Glutamatergic neuron (in vitro differentiated cells): ENCODE results near the gene ARSG. TPM values are rescaled to one million over a fixed set of nuclear protein-coding genes. Genes with fewer than 3 reads are reported as not detected.

ENCODE experiments used
- DNase-seq: peaks from one replicate; pipeline ENCODE4 v3.0.0; 2022
- H3K27ac Mint-ChIP-seq: one replicate; pipeline ENCODE4 v1.8.0; 2020; ENCODE audit warnings: mild to moderate bottlenecking, mixed read lengths, inconsistent platforms; ENCODE audit not compliant: unreplicated experiment
- H3K27me3 Mint-ChIP-seq: one replicate; pipeline ENCODE4 v1.8.0; 2020; ENCODE audit warnings: mild to moderate bottlenecking, moderate library complexity, mixed read lengths, inconsistent platforms; ENCODE audit not compliant: unreplicated experiment
- H3K36me3 Mint-ChIP-seq: one replicate; pipeline ENCODE4 v1.8.0; 2020; ENCODE audit warnings: mild to moderate bottlenecking, mixed read lengths, inconsistent platforms; ENCODE audit not compliant: unreplicated experiment
- H3K4me1 Mint-ChIP-seq: one replicate; pipeline ENCODE4 v1.8.0; 2020; ENCODE audit warnings: mild to moderate bottlenecking, low read depth, mixed read lengths, inconsistent platforms; ENCODE audit not compliant: unreplicated experiment
- H3K4me3 Mint-ChIP-seq: one replicate; pipeline ENCODE4 v1.8.0; 2020; ENCODE audit warnings: mild to moderate bottlenecking, mixed read lengths, inconsistent platforms; ENCODE audit not compliant: unreplicated experiment
- H3K9me3 Mint-ChIP-seq: one replicate; pipeline ENCODE4 v1.8.0; 2020; ENCODE audit warnings: mild to moderate bottlenecking, moderate library complexity, mixed read lengths, inconsistent platforms; ENCODE audit not compliant: unreplicated experiment
- CTCF ChIP-seq: fragments of 200-600 bp; sonication (generic); IDR thresholded peaks from one replicate; pipeline ENCODE4 v1.5.0; 2021; ENCODE audit not compliant: partially characterized antibody, unreplicated experiment
- total RNA-seq: library from RNA; stranded (reverse); fragmentation: NEBNext Ultra II Directional; extraction: Animal tissue kit (Norgen Biotek cat#: 25700); gene quantifications from one replicate; pipeline ENCODE4 v1.2.1, GENCODE V29; 2021; ENCODE audit not compliant: unreplicated experiment

Gene ARSG
- total RNA-seq, 1 donor from 2014 or later = 1.9 TPM

- peaks cover 1% of the 10 kb centered on the region for H3K27me3 Mint-ChIP-seq
- H3K9me3 Mint-ChIP-seq = peaks cover 4% of the 10 kb centered on the region
- peaks cover 7% of the 10 kb centered on the region for H3K4me1 Mint-ChIP-seq
- no peak for TF ChIP-seq CTCF
- no peaks in the 10 kb centered on the region for H3K36me3 Mint-ChIP-seq
- no peak for DNase-seq
- no peak overlapping the region for H3K27ac Mint-ChIP-seq
- no peak overlapping the region for H3K4me3 Mint-ChIP-seq
These were observed 92.4 kb downstream of the ARSG start for GRCh38 chr17:68383443-68384321.

GRCh38 chr17:68384471-68384870 is 93.2 kb downstream of the ARSG start:
- Mint-ChIP-seq H3K27ac (no peak overlapping the region), H3K4me1 (peaks cover 7% of the 10 kb centered on the region), H3K27me3 (peaks cover 1% of the 10 kb centered on the region), H3K36me3 (no peaks in the 10 kb centered on the region), H3K4me3 (no peak overlapping the region), H3K9me3 (peaks cover 4% of the 10 kb centered on the region)
- TF ChIP-seq CTCF = no peak
- no peak for DNase-seq

GRCh38 chr17:68384941-68385340 is 93.6 kb downstream of the ARSG start:
- DNase-seq = no peak
- Mint-ChIP-seq H3K27me3 (peaks cover 1% of the 10 kb centered on the region), H3K9me3 (peaks cover 4% of the 10 kb centered on the region), H3K36me3 (no peaks in the 10 kb centered on the region), H3K27ac (no peak overlapping the region), H3K4me1 (peaks cover 7% of the 10 kb centered on the region), H3K4me3 (no peak overlapping the region)
- TF ChIP-seq CTCF = no peak

- H3K9me3 Mint-ChIP-seq = peaks cover 4% of the 10 kb centered on the region
- DNase-seq = no peak
- no peaks in the 10 kb centered on the region for H3K36me3 Mint-ChIP-seq
- no peak for TF ChIP-seq CTCF
- no peak overlapping the region for H3K4me3 Mint-ChIP-seq
- H3K4me1 Mint-ChIP-seq = peaks cover 7% of the 10 kb centered on the region
- peaks cover 1% of the 10 kb centered on the region for H3K27me3 Mint-ChIP-seq
- H3K27ac Mint-ChIP-seq = no peak overlapping the region
These were observed 94.4 kb downstream of the ARSG start for GRCh38 chr17:68385490-68386215.
